GM19099 (cell line): ENCODE data around the gene SEMA4D.

ENCODE experiments used
- POLR2A ChIP-seq: IDR thresholded peaks from 3 replicates; pipeline ENCODE4 v1.6.1; 2011; ENCODE audit warnings: low read depth; ENCODE audit not compliant: insufficient read length; ENCODE audit errors: extremely low read depth

Gene SEMA4D

DNA sequence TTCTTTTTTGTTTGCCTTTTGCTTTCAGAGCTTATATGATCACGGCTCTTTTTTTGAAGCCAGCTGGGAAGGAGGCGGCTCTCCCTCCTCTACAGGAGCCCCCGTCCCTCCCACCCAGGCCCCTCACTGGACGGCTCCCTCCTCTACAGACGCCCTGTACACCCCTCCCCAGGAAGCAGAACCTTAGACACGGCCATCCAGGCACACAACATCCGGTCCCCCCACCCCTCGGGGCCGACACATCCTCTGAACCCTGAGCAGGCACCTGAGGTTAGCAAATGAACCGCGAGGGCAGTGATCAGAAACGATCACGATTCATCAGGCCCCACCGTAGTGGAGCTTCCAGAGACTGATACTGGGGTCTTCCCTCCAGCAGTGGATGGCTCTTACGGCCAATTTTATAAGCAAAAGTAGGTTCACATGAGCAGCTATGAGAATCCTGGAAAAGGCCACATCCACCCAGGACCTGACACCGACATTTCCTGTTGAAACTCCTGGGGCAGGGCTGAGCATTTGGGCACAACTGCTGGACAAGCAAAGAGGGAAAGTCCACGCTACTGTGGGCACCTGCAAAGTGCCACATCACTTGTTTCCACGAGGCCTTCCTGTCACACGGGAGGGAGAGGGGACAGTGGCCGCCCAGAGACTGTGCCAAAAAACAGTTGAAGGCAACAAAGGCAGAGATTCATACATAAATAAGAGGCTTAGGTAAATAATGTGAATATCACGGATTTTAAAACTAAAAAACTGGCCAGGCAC lies 78.9 kb downstream of the SEMA4D start:
- peak; percentile 35 for TF ChIP-seq POLR2A

DNA sequence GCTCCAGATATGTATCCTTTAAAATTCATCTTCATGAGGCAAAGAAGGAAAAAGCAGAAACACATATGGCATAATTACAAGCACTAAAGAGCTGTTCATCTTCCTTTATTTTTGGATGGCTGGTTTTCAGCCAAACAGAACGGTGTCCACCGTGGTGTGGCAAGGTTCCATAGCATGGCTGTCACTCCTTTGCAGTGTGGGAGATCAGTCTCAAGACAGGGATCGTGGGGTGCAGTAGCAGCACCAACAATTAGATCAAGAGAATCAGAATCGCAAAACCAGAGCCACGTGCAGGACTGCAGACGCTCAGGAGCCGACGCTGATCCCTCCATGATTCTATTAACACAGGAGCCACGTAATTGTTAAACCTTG lies 79.5 kb downstream of the SEMA4D start:
- TF ChIP-seq POLR2A = no peak

DNA sequence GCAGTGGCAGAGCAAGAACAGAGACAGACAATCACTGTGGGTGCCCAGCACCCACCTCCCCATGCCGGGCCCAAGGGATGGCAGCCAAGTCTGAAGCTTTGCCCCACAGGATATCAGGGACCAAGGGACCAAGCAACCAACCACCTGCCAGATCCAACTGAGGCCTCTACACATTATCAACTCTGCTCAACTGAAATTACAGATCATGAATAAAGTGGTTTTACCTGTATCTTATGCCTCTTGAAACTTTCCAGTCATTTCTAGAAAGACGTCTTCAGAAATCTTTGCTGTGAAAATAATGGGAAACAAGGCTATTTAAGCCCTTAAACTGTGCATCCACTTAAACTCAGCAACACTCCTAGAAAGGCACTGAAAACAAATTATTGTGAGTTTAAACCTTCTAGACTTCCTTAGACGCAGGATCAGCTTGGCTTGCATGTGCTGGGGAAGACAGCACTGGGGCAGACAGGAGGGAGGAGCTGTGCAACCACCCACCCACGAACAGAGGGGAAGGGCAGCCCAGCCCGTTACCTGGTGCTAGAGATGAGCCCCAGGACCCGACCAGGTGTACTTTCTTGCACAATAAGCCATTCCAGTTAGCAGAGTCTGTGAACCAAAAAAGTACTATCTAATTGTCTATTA lies 80.0 kb downstream of the SEMA4D start:
- TF ChIP-seq POLR2A = no peak

DNA sequence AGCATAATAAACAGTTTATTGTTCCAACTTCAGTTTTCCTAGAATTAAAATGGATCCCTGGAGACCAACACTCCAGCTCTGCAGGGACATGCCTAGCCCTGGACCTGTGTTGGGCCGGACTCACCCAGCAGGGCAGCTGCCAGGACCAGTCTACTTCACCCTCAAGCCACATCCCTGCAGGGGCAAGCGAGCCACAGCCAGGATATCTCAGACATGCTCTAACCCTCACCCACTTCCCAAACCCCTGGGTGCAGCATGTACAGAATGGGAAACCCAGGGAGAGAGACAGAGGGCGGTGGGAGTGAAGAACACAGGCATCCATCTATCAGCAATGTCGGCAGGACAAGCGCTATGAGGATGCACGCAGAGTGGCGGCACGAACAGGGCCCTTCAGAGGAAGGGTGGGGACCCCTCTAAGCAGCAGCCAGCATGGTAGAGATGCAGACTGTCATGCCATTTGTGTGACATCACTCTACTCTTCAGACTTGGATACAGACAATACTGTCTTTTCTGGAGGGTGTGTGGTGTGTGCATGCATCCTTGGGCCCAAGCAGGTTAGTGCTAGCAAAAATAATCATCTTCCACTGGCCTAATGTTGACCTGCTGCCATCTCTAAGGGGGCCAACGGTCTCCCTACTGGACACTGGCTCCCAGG lies 83.1 kb downstream of the SEMA4D start:
- no peak for TF ChIP-seq POLR2A

DNA sequence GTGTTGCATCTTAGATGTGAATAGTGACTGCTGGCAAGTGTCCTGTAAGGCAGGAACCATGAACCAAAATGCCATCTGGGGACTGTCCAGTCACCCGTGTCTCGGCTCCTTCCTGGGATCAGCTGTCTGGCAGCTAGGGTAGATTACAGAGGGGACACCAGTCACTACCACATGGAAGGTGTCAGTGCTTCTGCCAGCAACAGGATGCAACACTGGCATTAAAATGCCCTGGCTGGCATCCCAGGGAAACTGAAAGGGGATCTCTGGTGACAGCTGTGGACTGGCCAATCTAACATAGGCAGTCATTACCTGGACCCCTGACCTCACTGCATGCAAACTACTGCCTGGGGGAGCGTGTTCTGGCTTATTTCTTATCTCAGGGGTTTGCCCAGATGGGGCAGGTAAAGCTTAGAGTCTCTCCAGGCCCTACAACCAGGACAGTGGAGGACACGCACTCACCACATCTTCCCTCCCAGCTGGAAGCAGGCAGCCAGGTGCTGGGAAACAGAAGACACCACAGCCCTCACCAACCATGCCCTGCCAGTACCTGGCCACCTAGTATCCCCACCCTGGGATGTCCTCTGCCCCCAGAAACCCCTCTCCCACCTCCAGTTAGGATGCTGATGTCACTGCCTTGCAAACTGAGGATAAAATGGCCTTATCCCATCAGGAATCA lies 83.8 kb downstream of the SEMA4D start:
- no peak for TF ChIP-seq POLR2A

DNA sequence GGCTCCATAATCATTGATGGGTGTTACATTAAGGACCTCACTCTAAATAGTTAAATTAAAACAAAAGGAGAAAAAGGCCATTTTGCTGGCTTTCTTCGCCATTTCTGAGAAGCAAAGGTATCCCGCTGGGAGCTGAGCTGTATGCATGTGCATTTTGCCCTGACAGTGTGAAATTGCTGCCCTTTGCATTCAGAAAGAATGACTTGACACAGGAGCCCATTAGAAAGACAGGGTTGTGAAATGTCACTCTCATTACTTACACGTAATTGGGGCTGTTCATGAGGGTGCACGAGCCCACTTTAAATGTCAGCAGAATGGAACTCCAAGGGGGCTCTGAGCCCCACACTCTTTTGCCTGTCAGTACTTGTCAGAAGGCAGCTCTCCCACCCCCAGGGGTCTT lies 85.0 kb downstream of the SEMA4D start:
- TF ChIP-seq POLR2A = no peak

DNA sequence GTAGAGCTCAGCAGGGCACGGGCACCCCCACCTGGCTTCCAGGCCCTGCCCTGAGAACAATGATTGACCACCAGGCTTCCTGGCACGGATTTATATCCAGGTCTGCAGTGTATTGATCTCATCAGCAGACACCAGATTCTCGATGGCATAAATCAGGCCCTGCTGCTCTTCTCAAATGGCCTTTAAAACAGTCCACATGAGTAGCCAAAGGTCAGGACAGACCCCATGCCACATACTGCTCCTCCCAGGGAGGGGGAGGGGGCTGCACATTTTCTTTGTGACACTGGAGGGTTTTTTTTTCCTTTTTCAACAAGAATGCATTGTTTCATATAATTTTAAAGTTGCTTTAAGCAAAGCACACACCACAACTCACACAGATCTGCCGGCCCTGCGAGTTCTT lies 85.4 kb downstream of the SEMA4D start:
- TF ChIP-seq POLR2A = no peak

DNA sequence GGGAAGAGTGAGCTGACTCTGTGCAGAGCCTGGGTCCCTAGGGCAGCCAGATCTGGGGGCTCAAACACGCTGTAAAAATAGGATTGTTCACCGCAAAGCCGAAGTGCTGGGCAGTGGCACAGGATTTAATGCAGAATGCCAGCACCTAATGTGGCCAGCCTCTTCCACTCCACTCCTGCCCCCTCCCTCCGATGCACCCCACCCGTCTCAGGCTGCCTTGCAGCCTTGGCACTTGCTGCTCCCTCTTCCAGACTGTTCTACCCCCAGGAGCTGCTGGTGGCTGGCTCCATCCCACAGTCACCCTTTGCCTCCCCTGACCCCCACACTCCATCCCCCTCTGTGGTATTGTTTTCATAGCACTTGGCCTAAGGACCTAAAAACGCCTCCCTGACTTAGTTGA lies 86.2 kb downstream of the SEMA4D start:
- TF ChIP-seq POLR2A = no peak

DNA sequence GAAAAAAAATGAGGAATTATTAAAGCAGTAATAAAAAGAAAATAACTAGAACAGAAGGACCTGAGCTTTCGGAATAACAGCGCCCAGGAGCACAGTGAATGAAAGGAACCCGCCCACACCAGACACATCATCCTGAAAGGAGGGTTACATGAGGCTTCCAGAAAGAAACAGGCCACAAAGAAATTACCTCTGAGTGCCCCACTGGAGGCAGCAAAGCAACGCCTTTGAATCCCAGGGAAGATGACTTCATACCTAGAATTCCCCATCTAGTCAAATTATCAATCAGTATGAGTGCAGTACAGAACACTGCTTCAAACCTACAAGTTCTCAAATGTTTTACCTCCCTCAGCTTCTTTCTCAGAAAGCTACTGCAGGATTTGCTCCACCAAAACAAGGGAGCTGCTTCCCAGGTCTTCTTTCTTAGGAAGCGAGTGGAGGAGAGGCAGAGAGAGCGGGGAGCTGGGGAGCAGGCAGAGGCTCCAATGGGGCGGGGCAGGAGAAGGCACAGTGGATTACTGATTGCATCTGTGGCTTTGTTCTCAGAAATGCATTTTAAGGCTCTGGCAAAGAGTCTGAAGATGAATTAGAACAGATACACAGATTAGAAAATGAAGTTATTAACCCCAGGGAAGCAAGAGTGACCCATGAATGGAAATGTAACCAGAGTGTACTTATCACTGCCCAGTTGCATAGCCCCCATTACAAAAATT lies 87.1 kb downstream of the SEMA4D start:
- TF ChIP-seq POLR2A = no peak

DNA sequence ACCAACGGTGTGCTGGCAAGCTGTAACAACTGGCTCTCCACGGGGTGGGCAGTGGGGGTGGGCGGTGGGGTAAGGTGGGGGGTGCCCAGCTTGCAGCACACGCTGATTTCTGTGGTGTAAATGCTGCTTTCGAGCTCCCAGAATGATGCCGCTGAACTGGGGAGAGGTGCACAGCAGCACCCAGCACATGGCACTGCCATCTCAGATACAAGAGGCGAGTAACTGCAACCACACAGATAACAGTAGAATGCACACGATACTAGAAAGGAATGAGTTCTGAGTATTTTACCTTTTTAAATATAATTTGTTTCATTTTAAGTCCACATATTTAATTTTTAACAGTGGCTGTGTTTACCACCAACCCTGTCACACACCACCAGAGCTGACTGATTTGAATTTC lies 87.9 kb downstream of the SEMA4D start:
- no peak for TF ChIP-seq POLR2A

DNA sequence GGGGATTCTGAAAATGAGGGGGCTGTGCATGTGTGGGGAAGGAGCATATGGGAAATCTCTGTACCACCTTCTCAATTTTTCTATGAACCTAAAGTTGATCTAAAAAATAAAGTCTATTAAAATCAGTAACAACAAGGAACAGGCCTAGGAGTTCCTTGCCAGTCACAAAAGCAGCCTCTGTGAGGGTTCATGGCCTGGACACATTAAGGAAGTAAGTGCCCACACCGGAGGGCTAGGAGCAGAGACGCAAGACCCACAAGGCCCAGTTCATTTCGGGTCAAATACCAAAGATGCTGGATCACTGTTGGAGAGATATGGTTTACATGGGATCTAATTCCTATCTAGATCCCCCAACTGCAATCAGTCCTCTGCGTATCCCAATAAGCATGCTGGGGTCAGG lies 88.4 kb downstream of the SEMA4D start:
- no peak for TF ChIP-seq POLR2A

DNA sequence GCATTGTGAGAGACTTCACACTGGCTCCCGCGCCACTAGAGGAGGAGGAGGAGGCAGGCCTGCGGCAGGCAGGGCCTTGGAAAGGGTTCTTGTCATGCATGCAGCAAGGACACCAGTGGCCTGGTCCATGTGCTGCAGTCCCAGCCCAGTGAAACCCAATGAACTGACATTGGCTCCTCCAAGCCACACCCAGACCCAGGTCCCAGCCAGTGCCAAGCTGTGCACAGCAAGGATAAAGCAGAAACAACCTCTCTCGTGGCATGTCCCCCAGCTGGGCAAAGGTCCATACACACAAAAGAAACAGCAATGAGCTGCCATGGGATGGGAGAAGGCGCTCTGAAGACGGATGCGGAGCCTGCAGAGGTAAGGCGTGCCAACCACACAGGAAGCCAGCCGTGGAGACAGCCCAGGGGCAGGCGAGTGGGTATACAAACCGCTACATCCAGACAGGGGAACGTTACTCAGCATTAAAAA lies 89.2 kb downstream of the SEMA4D start:
- no peak for TF ChIP-seq POLR2A

DNA sequence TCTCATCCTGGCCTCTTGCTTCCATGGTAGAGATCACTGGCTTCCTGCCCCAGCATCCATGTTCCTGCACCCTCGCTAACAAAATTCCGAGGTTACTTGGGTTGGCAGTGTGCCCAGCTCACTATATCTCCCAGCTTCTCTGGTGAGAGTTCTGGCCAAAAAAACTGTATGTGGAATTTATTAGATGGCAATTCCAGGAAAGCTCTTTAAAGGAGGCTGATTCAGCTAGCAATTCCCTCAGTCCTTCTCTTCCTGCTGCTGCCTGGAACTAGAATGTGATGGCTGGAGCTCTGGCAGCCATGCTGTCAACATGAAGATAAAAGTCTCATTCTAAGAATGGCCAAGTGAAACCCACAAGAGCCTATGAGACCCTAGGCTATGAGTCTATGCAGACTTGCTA lies 90.8 kb downstream of the SEMA4D start:
- TF ChIP-seq POLR2A = no peak

DNA sequence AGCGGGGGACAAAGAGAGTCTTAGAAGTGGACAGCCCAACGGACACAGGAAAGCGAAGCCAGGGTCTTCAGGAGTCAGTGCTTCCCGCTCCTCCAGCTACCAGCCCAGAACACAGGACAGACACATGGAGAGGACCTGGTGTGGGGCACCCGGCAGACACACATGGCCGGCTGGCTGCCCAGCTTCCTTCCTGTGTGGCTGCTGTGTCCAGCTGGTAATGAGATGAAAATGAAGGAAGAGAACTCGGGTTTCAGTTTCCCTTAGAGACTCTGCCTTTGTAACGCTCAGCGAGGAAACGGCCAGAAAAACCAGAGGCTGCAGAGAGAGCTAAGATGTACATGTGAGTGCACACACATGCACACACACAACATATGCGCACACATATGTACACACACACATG lies 92.1 kb downstream of the SEMA4D start:
- TF ChIP-seq POLR2A = peak; percentile 32

DNA sequence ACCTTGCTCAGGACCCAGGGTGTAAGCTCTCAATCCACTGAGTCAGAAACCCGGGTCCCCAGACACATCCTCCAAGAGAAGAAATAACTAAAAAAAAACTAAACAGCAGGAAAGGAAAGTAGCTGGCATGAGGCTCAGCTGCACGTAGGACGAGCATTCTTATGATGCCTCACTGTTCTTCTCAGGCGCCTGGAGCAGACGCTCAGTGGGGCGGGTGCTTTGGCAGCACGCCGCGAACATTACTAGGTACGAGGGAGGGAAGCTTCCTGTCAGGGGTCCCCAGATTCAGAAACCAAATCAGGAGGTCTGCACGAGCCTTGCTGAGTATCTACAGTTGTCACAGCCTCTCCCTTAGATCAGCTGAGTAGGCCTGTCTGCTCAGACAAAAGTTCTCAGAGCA lies 93.8 kb downstream of the SEMA4D start:
- no peak for TF ChIP-seq POLR2A
